Ovary (tissue), 3 donors: ENCODE results near the gene TLL2.

Experiments
- CTCF ChIP-seq, 3 donors: fragments of 450-650 bp in 2 of 3; fragments of 200-600 bp in 1 of 3; IDR thresholded peaks; one replicate each; pipeline versions ENCODE4 v1.5.1 to v1.8.0; 2016 to 2022; ENCODE audit warnings: antibody characterized with exemption in 3 of 3, mild to moderate bottlenecking in 1 of 3
- EP300 ChIP-seq: sonication (generic); formaldehyde crosslinking; IDR thresholded peaks from one replicate; pipeline ENCODE4 v1.6.1; 2017; ENCODE audit warnings: antibody characterized with exemption
- POLR2A ChIP-seq: fragments of 450-650 bp; IDR thresholded peaks from one replicate; pipeline ENCODE4 v1.6.1; 2017; ENCODE audit warnings: antibody characterized with exemption, mild to moderate bottlenecking, moderate library complexity
- donor health status: DM: no; HTN: no; CAD: no.

GRCh38 chr10:96413151-96413787 lies 100.5 kb downstream of the TLL2 start:
- TF ChIP-seq CTCF (IDR thresholded peaks at IDR 0.05) (no peak), POLR2A (no peak), EP300 (no peak)
